NCI-H1105 treated with DMSO at 0.1 percent for 48 hours (cell line): ENCODE results near the gene ZC3HAV1.

Source experiments
- DNase-seq: peaks from one replicate; lab custom pipeline; 2025; lab: John Stamatoyannopoulos, UW

ZC3HAV1 gene

GRCh38 chr7:139016931-139017511 is 92.5 kb downstream of the ZC3HAV1 start:
- DNase-seq, result peak; percentile 80

GRCh38 chr7:139011373-139011772 is 98.1 kb downstream of the ZC3HAV1 start:
- DNase-seq, result no peak

GRCh38 chr7:139004321-139005090 is 105.0 kb downstream of the ZC3HAV1 start:
- no peak for DNase-seq

GRCh38 chr7:138999414-138999813 is 110.1 kb downstream of the ZC3HAV1 start:
- no peak for DNase-seq
